OCI-LY3 (cell line): ENCODE data around the gene LAMA3.

ENCODE experiments used
- CTCF ChIP-seq: fragments of 200-600, 300-600 bp; sonication (generic); IDR thresholded peaks from 2 replicates; pipeline ENCODE4 v1.5.1; 2014; ENCODE audit warnings: antibody characterized with exemption, low read length, low read depth
- EZH2phosphoT487 ChIP-seq: fragments of 200-600 bp; shearing (Covaris generic); IDR thresholded peaks from 2 replicates; pipeline ENCODE4 v1.6.1; 2018; ENCODE audit warnings: antibody characterized with exemption, mixed run types, low read depth

DNA sequence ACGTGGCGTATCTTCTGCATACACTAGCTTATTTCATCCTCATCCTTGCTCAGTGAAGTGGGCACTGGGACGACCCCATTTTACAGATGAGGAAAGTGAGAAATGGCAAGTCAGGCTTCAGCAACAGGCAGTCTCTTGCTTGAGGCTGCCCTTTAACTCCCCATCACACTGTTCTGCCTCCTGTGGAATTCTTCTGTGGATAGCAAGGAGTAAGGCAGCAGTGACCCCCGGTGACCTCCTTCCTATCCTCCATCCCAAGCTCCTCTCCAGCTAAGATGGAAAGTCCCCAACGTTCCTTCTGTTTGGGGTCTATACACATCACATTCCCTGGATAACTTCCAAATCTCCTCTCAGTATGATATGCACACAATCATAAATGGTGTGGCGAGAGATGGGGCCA, 37.0 kb upstream of the LAMA3 start:
- TF ChIP-seq CTCF (no peak), EZH2phosphoT487 (no peak)
